ENCODE data around the gene PHF24.

DNA sequence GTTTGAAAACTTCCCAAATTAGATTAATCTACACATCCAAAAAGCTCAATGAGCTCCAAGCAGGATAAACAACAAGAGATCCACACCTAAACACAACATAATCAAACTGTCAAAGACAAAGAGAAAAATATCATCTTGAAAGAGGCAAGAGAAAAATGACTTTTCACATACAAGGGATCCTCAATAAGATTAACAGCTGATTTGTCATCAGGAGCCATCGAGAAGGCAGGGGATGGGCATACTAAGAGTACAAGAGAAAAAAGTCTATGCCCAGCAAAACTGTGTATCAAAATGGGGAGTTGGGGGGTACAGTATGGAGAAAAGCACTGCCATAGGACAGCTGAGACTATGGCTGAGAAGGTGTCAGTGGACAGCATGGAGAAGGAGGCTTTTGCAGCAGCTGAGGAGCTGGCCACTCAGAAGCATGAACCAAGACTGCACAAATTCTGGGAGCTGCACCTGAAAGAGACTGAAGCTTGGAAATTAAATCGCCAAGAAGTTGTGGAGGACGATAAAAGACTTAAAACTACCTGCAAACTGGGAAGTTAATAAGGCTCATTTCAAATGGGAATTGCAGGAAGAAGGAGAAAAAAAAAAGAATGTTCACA lies 52.4 kb downstream of the PHF24 start:
- TF ChIP-seq, protein P1, sequence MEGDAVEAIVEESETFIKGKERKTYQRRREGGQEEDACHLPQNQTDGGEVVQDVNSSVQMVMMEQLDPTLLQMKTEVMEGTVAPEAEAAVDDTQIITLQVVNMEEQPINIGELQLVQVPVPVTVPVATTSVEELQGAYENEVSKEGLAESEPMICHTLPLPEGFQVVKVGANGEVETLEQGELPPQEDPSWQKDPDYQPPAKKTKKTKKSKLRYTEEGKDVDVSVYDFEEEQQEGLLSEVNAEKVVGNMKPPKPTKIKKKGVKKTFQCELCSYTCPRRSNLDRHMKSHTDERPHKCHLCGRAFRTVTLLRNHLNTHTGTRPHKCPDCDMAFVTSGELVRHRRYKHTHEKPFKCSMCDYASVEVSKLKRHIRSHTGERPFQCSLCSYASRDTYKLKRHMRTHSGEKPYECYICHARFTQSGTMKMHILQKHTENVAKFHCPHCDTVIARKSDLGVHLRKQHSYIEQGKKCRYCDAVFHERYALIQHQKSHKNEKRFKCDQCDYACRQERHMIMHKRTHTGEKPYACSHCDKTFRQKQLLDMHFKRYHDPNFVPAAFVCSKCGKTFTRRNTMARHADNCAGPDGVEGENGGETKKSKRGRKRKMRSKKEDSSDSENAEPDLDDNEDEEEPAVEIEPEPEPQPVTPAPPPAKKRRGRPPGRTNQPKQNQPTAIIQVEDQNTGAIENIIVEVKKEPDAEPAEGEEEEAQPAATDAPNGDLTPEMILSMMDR (IDR thresholded peaks at IDR 0.05) = no peak
- TF ChIP-seq POLR2A (IDR thresholded peaks at IDR 0.05) (no peak), EP300 (IDR thresholded peaks at IDR 0.05) (no peak)

Data from tibial nerve (tissue), 4 donors.